HG03280 (cell line): Measurements from ENCODE around the gene PAXIP1.

Experiments
- ATAC-seq: cut with Tn5 transposase; IDR thresholded peaks from one replicate; pipeline ENCODE4 v1.9.1; 2021; ENCODE audit warnings: mild to moderate bottlenecking, moderate library complexity; ENCODE audit not compliant: unreplicated experiment

PAXIP1 gene

GRCh38 chr7:154914308-154914995 is 88.5 kb downstream of the PAXIP1 start:
- no peak for ATAC-seq

GRCh38 chr7:154913638-154914307 is 89.2 kb downstream of the PAXIP1 start:
- ATAC-seq: peak; percentile 98

GRCh38 chr7:154912871-154913637 is 89.9 kb downstream of the PAXIP1 start:
- no peak for ATAC-seq

- ATAC-seq: no peak
Observed at GRCh38 chr7:154911862-154912455, 91.0 kb downstream of the PAXIP1 start.

GRCh38 chr7:154911411-154911810 is 91.5 kb downstream of the PAXIP1 start:
- no peak for ATAC-seq

- ATAC-seq: no peak
Observed at GRCh38 chr7:154910977-154911376, 91.9 kb downstream of the PAXIP1 start.

GRCh38 chr7:154910125-154910524 is 92.8 kb downstream of the PAXIP1 start:
- ATAC-seq: no peak

- ATAC-seq: no peak
Observed at GRCh38 chr7:154909241-154910105, 93.5 kb downstream of the PAXIP1 start.

GRCh38 chr7:154907651-154908620 is 95.0 kb downstream of the PAXIP1 start:
- no peak for ATAC-seq

GRCh38 chr7:154906736-154907355 is 96.1 kb downstream of the PAXIP1 start:
- no peak for ATAC-seq

- no peak for ATAC-seq
Observed at GRCh38 chr7:154906201-154906600, 96.7 kb downstream of the PAXIP1 start.

- no peak for ATAC-seq
Observed at GRCh38 chr7:154905615-154906014, 97.3 kb downstream of the PAXIP1 start.

- ATAC-seq: no peak
Observed at GRCh38 chr7:154905146-154905545, 97.8 kb downstream of the PAXIP1 start.

- no peak for ATAC-seq
Observed at GRCh38 chr7:154903083-154903731, 99.7 kb downstream of the PAXIP1 start.

GRCh38 chr7:154902600-154903082 is 100.3 kb downstream of the PAXIP1 start:
- ATAC-seq: no peak

- ATAC-seq: no peak
Observed at GRCh38 chr7:154899862-154900261, 103.1 kb downstream of the PAXIP1 start.

GRCh38 chr7:154898973-154899855 is 103.7 kb downstream of the PAXIP1 start:
- no peak for ATAC-seq
